Astrocyte (in vitro differentiated cells and primary cell): ENCODE measurements around the gene RIN1. TPM values are rescaled to one million over a fixed set of nuclear protein-coding genes. Genes with fewer than 3 reads are reported as not detected.

Experiments used
- DNase-seq: peaks from one replicate; pipeline ENCODE4 v3.0.0-alpha.2; 2010; ENCODE audit warnings: low read depth
- FAIRE-seq: peaks from 2 replicates; lab custom pipeline; 2011; peaks lifted over from hg19 to GRCh38; lab: Jason Lieb, UNC
- H2AFZ ChIP-seq: 2 replicates; pipeline ENCODE4 v1.6.0; 2012; ENCODE audit warnings: low read depth, low read length, inconsistent platforms
- H3K27ac ChIP-seq: 2 replicates; pipeline ENCODE4 v1.5.1; 2011; ENCODE audit warnings: low read depth, low read length, inconsistent platforms
- H3K27me3 ChIP-seq: 2 replicates; pipeline ENCODE4 v1.6.0; 2011; ENCODE audit warnings: low read length, inconsistent platforms; ENCODE audit not compliant: insufficient read depth
- H3K36me3 ChIP-seq: 2 replicates; pipeline ENCODE4 v1.5.1; 2011; ENCODE audit warnings: low read length, inconsistent platforms; ENCODE audit not compliant: insufficient read depth
- H3K4me1 ChIP-seq: 2 replicates; pipeline ENCODE4 v1.5.1; 2011; ENCODE audit warnings: low read length, inconsistent platforms; ENCODE audit not compliant: insufficient read depth
- H3K4me2 ChIP-seq: 2 replicates; pipeline ENCODE4 v1.6.0; 2012; ENCODE audit warnings: low read length, inconsistent platforms
- H3K4me3 ChIP-seq: 2 replicates; pipeline ENCODE4 v1.5.1; 2011; ENCODE audit warnings: low read depth, mild to moderate bottlenecking, low read length, inconsistent platforms; ENCODE audit not compliant: insufficient read depth
- H3K79me2 ChIP-seq: 2 replicates; pipeline ENCODE4 v1.6.0; 2012; ENCODE audit warnings: mild to moderate bottlenecking, low read length, inconsistent platforms; ENCODE audit not compliant: insufficient read depth
- H3K9ac ChIP-seq: 2 replicates; pipeline ENCODE4 v1.6.0; 2012; ENCODE audit warnings: mild to moderate bottlenecking, low read length, inconsistent platforms
- H3K9me3 ChIP-seq: 2 replicates; pipeline ENCODE4 v1.5.1; 2012; ENCODE audit warnings: low read depth, mild to moderate bottlenecking, low read length, inconsistent platforms; ENCODE audit not compliant: insufficient read depth
- H4K20me1 ChIP-seq: 2 replicates; pipeline ENCODE4 v1.6.0; 2012; ENCODE audit warnings: low read length, inconsistent platforms; ENCODE audit not compliant: insufficient read depth
- H3K27ac Mint-ChIP-seq: one replicate; pipeline ENCODE4 v1.8.0; 2021; ENCODE audit warnings: mild to moderate bottlenecking, mixed read lengths; ENCODE audit not compliant: unreplicated experiment
- H3K27me3 Mint-ChIP-seq: one replicate; pipeline ENCODE4 v1.8.0; 2021; ENCODE audit warnings: low read depth, mixed read lengths; ENCODE audit not compliant: unreplicated experiment
- H3K36me3 Mint-ChIP-seq: one replicate; pipeline ENCODE4 v1.8.0; 2021; ENCODE audit warnings: low read depth, mixed read lengths; ENCODE audit not compliant: unreplicated experiment
- H3K4me1 Mint-ChIP-seq: one replicate; pipeline ENCODE4 v1.8.0; 2021; ENCODE audit warnings: low read depth, mixed read lengths; ENCODE audit not compliant: unreplicated experiment
- H3K4me3 Mint-ChIP-seq: one replicate; pipeline ENCODE4 v1.8.0; 2021; ENCODE audit warnings: mild to moderate bottlenecking, moderate library complexity, mixed read lengths; ENCODE audit not compliant: unreplicated experiment
- H3K9me3 Mint-ChIP-seq: one replicate; pipeline ENCODE4 v1.8.0; 2021; ENCODE audit warnings: mild to moderate bottlenecking, mixed read lengths; ENCODE audit not compliant: unreplicated experiment
- CTCF ChIP-seq: IDR thresholded peaks from 2 replicates; pipeline ENCODE4 v1.5.1; 2011; ENCODE audit warnings: low read depth, mild to moderate bottlenecking, inconsistent platforms, low read length, moderate library complexity; ENCODE audit not compliant: insufficient read depth
- EZH2 ChIP-seq: IDR thresholded peaks from 2 replicates; pipeline ENCODE4 v1.6.1; 2012; ENCODE audit warnings: mild to moderate bottlenecking, low read length, inconsistent platforms; ENCODE audit not compliant: insufficient read depth
- total RNA-seq: library from RNA; stranded (reverse); gene quantifications from 2 replicates; pipeline ENCODE4 v1.2.1, GENCODE V29; 2021

The RIN1 gene
- total RNA-seq, 1 donor from 2014 or later: 12.0 TPM

- Histone ChIP-seq H3K9me3 (no peaks in the 10 kb centered on the region), H3K4me3 (no peak overlapping the region), H3K79me2 (no peaks in the 10 kb centered on the region), H3K27ac (no peak overlapping the region), H4K20me1 (no peaks in the 10 kb centered on the region), H2AFZ (no peak overlapping the region), H3K27me3 (peaks cover 31% of the 10 kb centered on the region), H3K9ac (no peak overlapping the region), H3K4me2 (no peak overlapping the region), H3K36me3 (no peaks in the 10 kb centered on the region), H3K4me1 (peaks cover 6% of the 10 kb centered on the region)
- Mint-ChIP-seq H3K36me3 (peaks cover 6% of the 10 kb centered on the region), H3K9me3 (no peaks in the 10 kb centered on the region), H3K27me3 (peaks cover 36% of the 10 kb centered on the region), H3K4me3 (no peak overlapping the region), H3K4me1 (peaks cover 10% of the 10 kb centered on the region), H3K27ac (peak overlapping the region; percentile 26)
- DNase-seq (no peak), FAIRE-seq (no peak)
- TF ChIP-seq EZH2 (no peak), CTCF (no peak)
Observed at GRCh38 chr11:66293777-66294625, 42.2 kb downstream of the RIN1 start.

GRCh38 chr11:66293352-66293751 is 42.9 kb downstream of the RIN1 start:
- peaks cover 4% of the 10 kb centered on the region for H3K79me2 ChIP-seq
- H3K4me2 ChIP-seq: no peak overlapping the region
- peaks cover 6% of the 10 kb centered on the region for H3K4me1 ChIP-seq
- no peak overlapping the region for H3K4me3 ChIP-seq
- Mint-ChIP-seq H3K9me3 (no peaks in the 10 kb centered on the region), H3K36me3 (peaks cover 6% of the 10 kb centered on the region), H3K4me3 (no peak overlapping the region), H3K4me1 (peaks cover 10% of the 10 kb centered on the region), H3K27me3 (peaks cover 36% of the 10 kb centered on the region), H3K27ac (peak overlapping the region; percentile 26)
- DNase-seq: no peak
- FAIRE-seq: no peak
- H4K20me1 ChIP-seq: no peaks in the 10 kb centered on the region
- no peak overlapping the region for H2AFZ ChIP-seq
- TF ChIP-seq CTCF (no peak), EZH2 (no peak)
- H3K36me3 ChIP-seq: no peaks in the 10 kb centered on the region
- H3K9ac ChIP-seq: no peak overlapping the region
- H3K27me3 ChIP-seq: peaks cover 31% of the 10 kb centered on the region
- H3K9me3 ChIP-seq: no peaks in the 10 kb centered on the region
- H3K27ac ChIP-seq: no peak overlapping the region
